ENCODE measurements around the gene CDKN2D. TPM values are rescaled to one million over a fixed set of nuclear protein-coding genes. Genes with fewer than 3 reads are reported as not detected.
A peak's percentile ranks its signal among the peaks of the same experiment; 100 is the strongest.
"Not testable (repeated sequence)": the region's sequence is repeated elsewhere in the genome, so short reads cannot be mapped to it uniquely, and the experiment has no call there.

CDKN2D gene
- total RNA-seq, 1 donor: 6.0 TPM

DNA sequence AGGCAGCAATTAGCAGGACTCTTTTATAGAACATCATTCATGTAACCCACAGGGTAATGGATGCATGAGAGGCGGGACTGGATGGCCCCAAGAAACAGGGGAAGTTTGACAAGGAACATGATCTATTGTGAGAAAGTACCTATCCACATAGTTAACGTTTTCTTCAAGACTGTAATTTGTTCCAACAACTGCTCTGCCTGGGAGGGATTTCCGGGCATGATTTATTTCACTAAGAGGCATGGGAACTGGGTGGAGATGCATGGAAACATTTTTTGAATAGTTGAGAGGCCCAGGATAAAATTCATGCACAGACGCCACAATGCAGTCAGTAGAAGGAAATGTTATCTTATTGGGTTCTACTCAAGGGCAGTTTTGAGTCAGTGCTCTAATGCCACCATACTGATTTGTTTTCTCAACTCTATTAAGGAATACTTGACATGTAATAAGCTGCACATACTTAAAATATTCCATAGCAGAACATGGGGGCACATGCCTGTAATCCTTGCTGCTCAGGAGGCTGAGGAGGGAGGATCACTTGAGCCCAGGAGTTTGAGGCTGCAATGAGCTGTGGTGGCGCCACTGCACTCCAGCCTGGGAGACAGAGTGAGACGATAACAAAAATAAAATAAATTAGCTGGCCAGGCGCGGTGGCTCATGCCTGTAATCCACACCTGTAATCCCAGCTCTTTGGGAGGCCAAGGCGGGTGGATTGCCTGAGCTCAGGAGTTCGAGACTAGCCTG is 35.0 kb downstream of the CDKN2D start:
- no peak overlapping the region for H3K4me3 ChIP-seq (ENCODE audit: low read depth, low read length)
- no peak for TF ChIP-seq CTCF (IDR thresholded peaks at IDR 0.05; ENCODE audit: insufficient read depth, low read depth, low read length)
- peak; percentile 92 for DNase-seq (ENCODE audit: low read depth)

DNA sequence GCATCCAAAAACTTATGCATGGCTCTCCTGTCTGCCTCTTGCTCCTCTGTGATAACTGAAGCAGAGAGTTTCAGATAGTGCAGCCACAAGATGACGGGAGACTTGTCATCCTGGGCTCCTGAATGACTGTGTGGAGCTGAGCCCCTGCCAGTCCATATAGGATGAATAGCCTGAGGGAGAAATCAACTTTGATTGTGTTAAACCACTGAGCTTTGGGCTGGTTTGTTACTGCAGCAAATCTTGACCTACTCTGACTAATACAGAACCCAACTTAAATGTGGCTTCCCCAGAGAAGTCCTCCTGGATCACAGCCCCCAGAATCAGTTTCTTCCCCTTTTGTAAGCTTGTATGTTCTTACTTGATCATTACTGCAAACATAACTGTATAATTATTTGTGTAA is 36.3 kb downstream of the CDKN2D start:
- TF ChIP-seq CTCF (IDR thresholded peaks at IDR 0.05; ENCODE audit: insufficient read depth, low read depth, low read length): no peak
- H3K4me3 ChIP-seq (ENCODE audit: low read depth, low read length): no peak overlapping the region
- no peak for DNase-seq (ENCODE audit: low read depth)

DNA sequence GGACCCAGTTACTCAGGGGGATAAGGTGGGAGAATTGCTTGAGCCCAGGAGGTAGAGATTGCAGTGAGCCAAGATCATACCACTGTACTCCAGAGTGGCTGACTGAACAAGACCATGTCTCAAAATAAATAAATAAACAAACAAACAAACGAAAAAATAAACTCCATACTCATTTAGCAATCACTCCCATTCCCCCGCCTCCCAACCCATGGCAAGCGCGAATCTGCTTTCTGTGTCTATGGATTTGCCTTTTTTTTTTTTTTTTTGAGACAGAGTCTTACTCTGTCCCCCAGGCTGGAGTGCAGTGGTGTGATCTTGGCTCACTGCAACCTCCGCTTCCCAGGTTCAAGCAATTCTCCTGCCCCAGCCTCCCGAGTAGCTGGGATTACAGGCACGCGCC is 41.9 kb downstream of the CDKN2D start:
- DNase-seq (ENCODE audit: low read depth); H3K4me3 ChIP-seq (ENCODE audit: low read depth, low read length): not testable (repeated sequence)

GRCh38 chr19:10525636-10526035 is 43.1 kb downstream of the CDKN2D start:
- H3K4me3 ChIP-seq (ENCODE audit: low read depth, low read length): no peak overlapping the region
- TF ChIP-seq CTCF (IDR thresholded peaks at IDR 0.05; ENCODE audit: insufficient read depth, low read depth, low read length): no peak
- no peak for DNase-seq (ENCODE audit: low read depth)

DNA sequence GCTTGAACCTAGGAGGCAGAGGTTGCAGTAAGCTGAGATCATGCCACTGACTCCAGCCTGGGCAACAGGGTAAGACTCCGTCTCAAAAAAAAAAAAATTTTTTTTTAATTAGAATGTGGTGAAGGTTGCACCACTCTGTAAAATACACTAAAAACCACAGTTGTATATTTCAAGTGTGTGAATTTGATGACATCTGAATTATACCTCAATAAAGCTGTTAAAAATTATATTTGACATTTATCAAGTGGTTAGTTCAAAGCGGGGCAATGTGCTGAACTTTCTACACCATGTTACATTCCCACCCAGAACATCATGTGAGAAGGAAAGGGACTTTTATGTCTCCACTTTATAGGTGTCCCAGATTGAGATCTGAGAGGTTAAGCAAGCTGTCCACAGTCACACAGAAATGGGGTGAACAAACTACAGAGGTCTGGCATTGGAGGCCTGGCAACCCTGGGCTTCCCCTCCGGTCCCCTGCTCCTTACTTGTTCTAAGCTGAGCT is 45.6 kb downstream of the CDKN2D start:
- no peak overlapping the region for H3K4me3 ChIP-seq (ENCODE audit: low read depth, low read length)
- no peak for TF ChIP-seq CTCF (IDR thresholded peaks at IDR 0.05; ENCODE audit: insufficient read depth, low read depth, low read length)
- no peak for DNase-seq (ENCODE audit: low read depth)

GRCh38 chr19:10521461-10522171 is 47.2 kb downstream of the CDKN2D start:
- H3K4me3 ChIP-seq (ENCODE audit: low read depth, low read length): no peak overlapping the region
- no peak for DNase-seq (ENCODE audit: low read depth)
- TF ChIP-seq CTCF (IDR thresholded peaks at IDR 0.05; ENCODE audit: insufficient read depth, low read depth, low read length): no peak

DNA sequence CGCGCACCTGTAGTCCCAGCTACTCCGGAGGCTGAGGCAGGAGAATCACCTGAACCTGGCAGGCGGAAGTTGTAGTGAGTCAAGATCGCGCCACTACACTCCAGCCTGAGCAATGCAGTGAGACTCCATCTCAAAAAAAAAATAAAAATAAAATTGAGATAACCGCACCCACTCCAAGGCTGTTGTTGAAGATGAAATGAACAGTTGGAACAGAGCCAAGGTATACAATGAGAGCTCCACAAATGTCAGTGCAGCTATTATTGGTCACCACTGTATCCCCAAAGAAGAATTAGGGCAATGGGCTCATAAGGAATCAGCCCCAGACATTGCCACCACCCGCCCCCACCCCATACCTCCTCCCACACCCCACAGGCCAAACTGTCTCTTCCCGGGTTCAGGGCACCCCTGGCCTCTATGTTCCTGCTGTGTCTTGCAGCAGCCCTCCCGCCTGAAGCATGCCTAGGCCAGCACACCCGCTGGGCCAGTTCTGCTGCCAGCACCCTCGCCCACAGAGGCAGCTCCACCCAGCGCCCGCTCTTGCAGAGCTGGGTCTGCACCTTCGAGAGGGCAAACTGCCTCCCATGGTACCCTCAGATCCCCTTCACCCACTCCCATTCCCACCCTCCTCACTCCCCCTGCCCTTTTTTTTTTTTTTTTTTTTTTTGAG is 48.0 kb downstream of the CDKN2D start:
- DNase-seq (ENCODE audit: low read depth): no peak

More for the DNA sequence above, 48.0 kb downstream of the CDKN2D start:
- no peak overlapping the region for H3K4me3 ChIP-seq (ENCODE audit: low read depth, low read length)
- TF ChIP-seq CTCF (IDR thresholded peaks at IDR 0.05; ENCODE audit: insufficient read depth, low read depth, low read length): no peak
